Activated CD4-positive, alpha-beta memory T cell treated with anti-CD3 and anti-CD28 coated beads for 36 hours (primary cell): ENCODE data around the gene GRHL1. TPM values are rescaled to one million over a fixed set of nuclear protein-coding genes. Genes with fewer than 3 reads are reported as not detected.
"Not testable (repeated sequence)": the region's sequence is repeated elsewhere in the genome, so short reads cannot be mapped to it uniquely, and the experiment has no call there.

ENCODE experiments used
- CTCF ChIA-PET: fragments of 350-600 bp; sonication (Branson Sonifier 250); formaldehyde crosslinking; loops from one replicate; lab custom pipeline; 2021; ENCODE audit warnings: antibody characterized with exemption, inconsistent platforms; lab: Charles Lee
- POLR2A ChIA-PET: fragments of 350-600 bp; sonication (Branson Sonifier 250); formaldehyde crosslinking; loops from one replicate; lab custom pipeline; 2021; ENCODE audit warnings: antibody characterized with exemption; lab: Charles Lee
- DNase-seq: peaks from one replicate; pipeline ENCODE4 v3.0.0-alpha.2; 2020
- H3K27ac Mint-ChIP-seq: one replicate; pipeline ENCODE4 v1.8.0; 2021; ENCODE audit warnings: mixed read lengths
- H3K27me3 Mint-ChIP-seq: one replicate; pipeline ENCODE4 v1.8.0; 2021; ENCODE audit warnings: mixed read lengths
- H3K36me3 Mint-ChIP-seq: one replicate; pipeline ENCODE4 v1.8.0; 2021; ENCODE audit warnings: mixed read lengths
- H3K4me1 Mint-ChIP-seq: one replicate; pipeline ENCODE4 v1.8.0; 2021; ENCODE audit warnings: low read depth, mixed read lengths
- H3K4me3 Mint-ChIP-seq: one replicate; pipeline ENCODE4 v1.8.0; 2021; ENCODE audit warnings: mild to moderate bottlenecking, mixed read lengths
- H3K9me3 Mint-ChIP-seq: one replicate; pipeline ENCODE4 v1.8.0; 2021; ENCODE audit warnings: mixed read lengths
- intact Hi-C: fragments of 100-400 bp; cut with micrococcal nuclease; formaldehyde crosslinking; loops from one replicate; pipeline ENCODE4 v1.15.1; 2023
- total RNA-seq, 2 experiments: library from RNA; stranded (reverse); gene quantifications; one replicate each; pipeline ENCODE4 v1.2.3, GENCODE V29; 2021

Gene GRHL1, protein sequence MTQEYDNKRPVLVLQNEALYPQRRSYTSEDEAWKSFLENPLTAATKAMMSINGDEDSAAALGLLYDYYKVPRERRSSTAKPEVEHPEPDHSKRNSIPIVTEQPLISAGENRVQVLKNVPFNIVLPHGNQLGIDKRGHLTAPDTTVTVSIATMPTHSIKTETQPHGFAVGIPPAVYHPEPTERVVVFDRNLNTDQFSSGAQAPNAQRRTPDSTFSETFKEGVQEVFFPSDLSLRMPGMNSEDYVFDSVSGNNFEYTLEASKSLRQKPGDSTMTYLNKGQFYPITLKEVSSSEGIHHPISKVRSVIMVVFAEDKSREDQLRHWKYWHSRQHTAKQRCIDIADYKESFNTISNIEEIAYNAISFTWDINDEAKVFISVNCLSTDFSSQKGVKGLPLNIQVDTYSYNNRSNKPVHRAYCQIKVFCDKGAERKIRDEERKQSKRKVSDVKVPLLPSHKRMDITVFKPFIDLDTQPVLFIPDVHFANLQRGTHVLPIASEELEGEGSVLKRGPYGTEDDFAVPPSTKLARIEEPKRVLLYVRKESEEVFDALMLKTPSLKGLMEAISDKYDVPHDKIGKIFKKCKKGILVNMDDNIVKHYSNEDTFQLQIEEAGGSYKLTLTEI
- total RNA-seq = 1 to 10 TPM in 1 of 2 experiments, under 1 TPM in 1; 1.00 to 1.1 TPM

DNA sequence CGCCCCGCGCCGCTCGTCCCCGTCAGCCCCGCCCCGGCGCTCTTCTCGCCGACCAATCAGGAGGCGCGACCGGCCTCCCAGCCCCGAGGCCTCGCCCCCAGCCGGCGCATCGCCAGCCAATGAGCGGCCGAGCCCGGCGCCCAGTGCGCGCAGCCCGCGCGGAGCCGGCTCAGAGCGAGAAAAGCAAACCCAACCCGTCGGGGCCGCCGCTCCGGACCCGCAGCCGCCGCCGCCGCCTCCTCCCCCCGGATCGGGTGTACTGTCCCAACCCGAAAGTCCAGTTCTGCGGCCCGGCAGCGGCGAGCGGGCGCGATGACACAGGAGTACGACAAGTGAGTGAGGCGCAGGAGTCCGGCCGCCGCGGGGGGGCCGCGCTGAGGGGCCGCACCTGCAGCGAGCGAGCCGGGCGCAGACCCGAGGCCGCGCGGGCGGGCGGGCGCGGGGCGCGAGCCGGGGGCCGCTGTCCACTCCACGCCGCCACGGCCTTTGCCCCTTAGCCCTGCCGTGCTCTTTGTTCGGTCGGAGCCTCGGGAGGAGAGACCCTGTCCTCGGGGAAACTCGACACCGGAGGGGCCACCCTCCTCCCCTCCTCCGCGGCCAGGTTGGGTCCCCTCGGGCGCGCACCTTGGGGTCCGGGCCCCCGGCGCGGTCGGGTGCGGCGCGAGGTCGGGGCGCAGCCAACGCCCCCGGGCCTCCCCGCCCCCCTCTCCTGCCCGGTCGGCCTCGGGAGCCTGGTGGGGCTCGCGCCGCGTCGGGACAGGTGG lies at the start of gene GRHL1:
Gene GRHL1, plus strand, starts transcription at position 172 of the 764 bp plus-strand sequence. Its CDS starts 141 bp downstream, at position 313.
- DNase-seq = peak; percentile 93
- POLR2A ChIA-PET = interaction anchor here (0.6 kb wide), 1 partner anchor 13 kb away, joined by 3 read pairs; no protein-coding TSS in a partner anchor
- CTCF ChIA-PET = interaction anchor here (1.8 kb wide), 1 partner anchor 33 kb away, joined by 9 read pairs; no protein-coding TSS in a partner anchor
- Mint-ChIP-seq H3K27me3 (peaks cover 29% of the 10 kb centered on the region), H3K9me3 (no peaks in the 10 kb centered on the region), H3K4me3 (peak within 1 kb of the TSS; percentile 74), H3K4me1 (peaks cover 5% of the 10 kb centered on the region), H3K27ac (no peak within 1 kb of the TSS), H3K36me3 (no peaks in the 10 kb centered on the region)
- intact Hi-C loops = loop anchor here (1.0 to 5.0 kb wide), 3 partner anchors 93 to 139 kb away; no protein-coding TSS in a partner anchor

DNA sequence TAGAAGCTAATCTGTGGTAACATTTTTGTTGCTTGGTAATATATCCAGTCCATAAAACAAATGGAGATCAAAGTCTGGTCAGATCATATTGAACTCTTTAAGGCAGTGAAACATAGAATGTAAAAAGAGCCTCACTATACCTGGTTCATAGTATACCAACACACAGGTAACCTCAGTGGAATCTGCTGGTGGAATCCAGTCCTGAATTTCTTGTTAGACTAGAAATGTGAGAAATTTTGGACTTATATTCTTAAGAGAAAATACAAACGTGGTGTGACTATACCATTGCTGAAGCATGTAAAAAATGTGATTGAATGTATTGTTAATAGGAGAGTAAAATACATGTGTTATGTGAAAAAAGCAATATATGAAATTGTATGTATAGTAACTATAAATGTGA lies 46.1 kb upstream of the GRHL1 start:
- no peaks in the 10 kb centered on the region for H3K4me1 Mint-ChIP-seq
- no peak overlapping the region for H3K27ac Mint-ChIP-seq
- no peaks in the 10 kb centered on the region for H3K9me3 Mint-ChIP-seq
- ChIA-PET CTCF (no interaction called here), POLR2A (no interaction called here)
- H3K4me3 Mint-ChIP-seq = no peak overlapping the region
- intact Hi-C loops = no loop called here
- no peak for DNase-seq
- H3K36me3 Mint-ChIP-seq = peaks cover 2% of the 10 kb centered on the region
- no peaks in the 10 kb centered on the region for H3K27me3 Mint-ChIP-seq

DNA sequence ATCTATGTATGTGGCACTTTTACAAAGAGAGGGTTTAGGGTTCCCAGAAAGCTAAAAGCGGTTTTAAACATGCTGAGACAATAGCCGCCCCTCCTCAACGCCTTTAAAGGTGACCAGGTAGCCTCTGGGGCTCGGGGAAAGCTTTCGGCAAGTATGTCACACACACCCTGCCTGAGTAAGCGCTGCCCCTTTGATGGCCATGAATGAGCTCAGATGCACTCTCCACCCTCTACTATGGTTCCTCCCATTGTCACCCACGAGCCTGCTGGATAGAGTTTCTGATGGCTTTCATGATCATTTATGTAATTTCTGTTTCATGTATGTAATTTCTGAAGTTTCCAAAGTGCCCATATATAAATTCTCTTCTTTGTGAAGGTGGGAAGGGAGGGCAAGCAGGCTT lies 44.1 kb upstream of the GRHL1 start:
- CTCF ChIA-PET = interaction anchor here (1.2 kb wide), 1 partner anchor 94 kb away, joined by 4 read pairs; no protein-coding TSS in a partner anchor

DNA sequence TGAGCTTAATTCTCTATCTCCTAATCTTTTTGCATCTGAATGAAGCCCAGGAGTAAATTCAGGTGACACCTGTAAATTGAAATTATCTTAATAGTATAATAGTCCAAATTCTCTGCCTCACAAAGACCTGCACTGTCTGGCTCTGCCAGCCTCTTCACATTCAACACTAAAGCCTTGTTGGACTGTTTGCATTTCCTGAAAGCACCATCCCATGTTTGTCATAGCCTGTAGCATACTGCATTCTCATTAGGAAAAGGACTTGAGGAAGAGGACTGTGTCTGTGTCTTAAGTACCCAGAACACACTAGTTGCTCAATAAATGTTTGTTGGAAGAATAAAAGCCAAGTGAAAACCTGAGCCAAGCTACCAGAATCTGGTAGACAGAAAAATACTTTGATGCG lies 42.9 kb upstream of the GRHL1 start:
- Mint-ChIP-seq H3K9me3 (no peaks in the 10 kb centered on the region), H3K27me3 (no peaks in the 10 kb centered on the region), H3K27ac (no peak overlapping the region), H3K36me3 (peaks cover 7% of the 10 kb centered on the region), H3K4me1 (no peaks in the 10 kb centered on the region), H3K4me3 (no peak overlapping the region)
- CTCF ChIA-PET = no interaction called here
- intact Hi-C loops = no loop called here
- POLR2A ChIA-PET = no interaction called here
- DNase-seq = no peak

More for the DNA sequence above, 44.1 kb upstream of the GRHL1 start:
- Mint-ChIP-seq H3K36me3 (peaks cover 4% of the 10 kb centered on the region), H3K4me3 (no peak overlapping the region), H3K4me1 (no peaks in the 10 kb centered on the region), H3K9me3 (no peaks in the 10 kb centered on the region), H3K27me3 (no peaks in the 10 kb centered on the region), H3K27ac (no peak overlapping the region)
- intact Hi-C loops = no loop called here
- POLR2A ChIA-PET = no interaction called here
- DNase-seq = no peak

DNA sequence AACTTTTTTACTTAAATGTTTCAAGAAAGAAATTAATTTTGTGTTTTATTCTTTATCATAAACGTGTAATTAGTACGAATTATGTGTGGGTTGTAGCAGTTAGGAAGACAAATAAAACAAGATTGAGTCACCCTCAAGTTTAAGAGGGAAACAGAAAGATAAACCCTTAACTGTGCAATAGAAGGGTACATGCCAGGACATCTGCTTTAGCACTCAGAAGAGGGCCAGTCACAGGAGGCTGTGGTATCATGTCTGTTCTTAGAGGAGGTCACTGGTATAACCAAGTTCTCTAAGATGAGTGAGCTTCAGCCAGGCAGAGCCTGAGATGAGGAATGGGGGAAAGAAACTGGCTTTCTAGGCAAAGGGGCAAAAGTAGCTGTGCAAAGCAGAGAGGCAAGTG lies 42.4 kb upstream of the GRHL1 start:
- Mint-ChIP-seq H3K27ac (no peak overlapping the region), H3K9me3 (no peaks in the 10 kb centered on the region), H3K36me3 (peaks cover 11% of the 10 kb centered on the region), H3K4me3 (no peak overlapping the region), H3K27me3 (no peaks in the 10 kb centered on the region), H3K4me1 (peaks cover 2% of the 10 kb centered on the region)
- CTCF ChIA-PET = interaction anchor here (1.2 to 1.4 kb wide), 2 partner anchors 10 to 75 kb away, joined by 3 to 4 read pairs; no protein-coding TSS in a partner anchor
- POLR2A ChIA-PET = no interaction called here
- no peak for DNase-seq
- intact Hi-C loops = no loop called here

DNA sequence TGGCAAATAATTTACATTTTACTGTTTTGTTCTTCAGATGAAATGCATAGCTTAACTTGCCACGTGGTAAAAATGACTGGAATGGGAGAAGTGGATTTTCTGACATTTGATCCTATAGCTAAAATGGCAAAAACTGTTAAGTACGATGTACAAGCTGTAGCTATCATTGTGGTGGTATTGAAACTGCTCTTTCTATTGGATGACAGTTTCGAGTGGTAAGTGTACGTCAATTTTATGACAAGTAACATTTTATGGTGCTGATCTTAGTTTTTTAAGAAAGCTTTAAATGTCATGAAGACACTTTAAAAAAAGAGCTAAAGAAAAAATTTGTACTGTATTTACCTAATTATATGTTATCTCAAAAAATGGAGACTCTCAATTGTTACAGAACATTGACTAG lies 40.8 kb upstream of the GRHL1 start:
- peaks cover 10% of the 10 kb centered on the region for H3K4me1 Mint-ChIP-seq

DNA sequence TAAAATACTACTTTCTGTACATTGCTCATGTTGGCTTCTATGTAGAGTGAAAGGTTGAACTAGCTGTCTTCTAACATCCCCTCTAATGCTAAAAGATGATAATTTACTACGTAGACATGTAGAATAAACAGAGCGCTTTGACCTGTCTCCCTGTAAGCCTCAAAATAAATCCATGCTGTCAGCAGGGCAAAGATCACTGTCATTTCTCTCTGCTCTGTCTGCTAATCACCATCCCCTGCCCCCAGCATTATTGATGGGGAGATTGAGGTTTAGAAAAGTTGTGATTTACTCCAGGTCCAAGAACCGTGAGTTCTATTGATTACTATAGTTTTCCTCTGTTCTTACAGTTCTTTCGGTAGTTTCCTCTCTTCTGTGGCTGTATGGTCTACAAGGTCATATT lies 39.0 kb upstream of the GRHL1 start:
- Mint-ChIP-seq H3K36me3 (peaks cover 18% of the 10 kb centered on the region), H3K4me1 (peaks cover 10% of the 10 kb centered on the region), H3K27ac (no peak overlapping the region), H3K4me3 (no peak overlapping the region), H3K27me3 (no peaks in the 10 kb centered on the region), H3K9me3 (no peaks in the 10 kb centered on the region)
- no peak for DNase-seq
- intact Hi-C loops = no loop called here
- ChIA-PET POLR2A (no interaction called here), CTCF (no interaction called here)

More for the DNA sequence above, 40.8 kb upstream of the GRHL1 start:
- Mint-ChIP-seq H3K27me3 (no peaks in the 10 kb centered on the region), H3K36me3 (peaks cover 14% of the 10 kb centered on the region), H3K9me3 (no peaks in the 10 kb centered on the region), H3K27ac (no peak overlapping the region), H3K4me3 (no peak overlapping the region)
- DNase-seq = no peak
- POLR2A ChIA-PET = no interaction called here
- intact Hi-C loops = no loop called here
- CTCF ChIA-PET = interaction anchor here (1.4 kb wide), 1 partner anchor 74 kb away, joined by 4 read pairs; no protein-coding TSS in a partner anchor

DNA sequence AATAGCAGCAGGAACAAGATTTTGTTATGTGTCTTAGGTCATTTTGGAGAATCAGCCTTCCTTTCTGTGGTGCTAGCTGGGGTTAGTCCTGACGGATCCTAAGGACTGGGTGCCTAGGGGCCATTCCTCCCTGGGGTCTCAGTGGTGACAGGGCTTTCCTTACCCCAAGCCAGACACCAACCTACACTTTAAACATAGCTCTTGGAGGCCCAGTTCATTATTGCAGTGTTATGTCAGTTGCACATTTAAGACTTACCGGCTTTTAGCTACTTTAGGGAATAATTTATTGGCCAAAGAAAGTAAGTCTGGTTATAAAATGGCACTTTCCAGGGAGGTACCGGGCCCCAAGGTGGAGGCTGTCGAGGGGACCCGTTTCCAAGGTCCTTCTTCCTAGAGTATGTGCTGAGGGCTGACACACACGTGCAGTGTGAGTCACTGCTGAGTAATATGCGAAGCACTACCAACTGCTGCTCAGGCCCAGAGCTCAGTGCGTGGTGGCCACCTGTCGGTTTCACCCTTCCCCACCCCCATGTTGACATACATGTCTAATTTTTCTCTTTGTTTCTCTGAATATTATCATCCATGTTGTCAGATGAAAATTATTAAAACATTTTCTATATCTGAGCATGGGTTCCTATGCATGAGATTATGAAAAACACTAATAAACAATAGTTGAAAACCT lies 37.0 kb upstream of the GRHL1 start:
- POLR2A ChIA-PET = interaction anchor here (1.5 kb wide), 1 partner anchor 72 kb away, joined by 5 read pairs; the partner anchor contains the start of gene TAF1B
- Mint-ChIP-seq H3K9me3 (no peaks in the 10 kb centered on the region), H3K27me3 (no peaks in the 10 kb centered on the region), H3K36me3 (peaks cover 18% of the 10 kb centered on the region), H3K4me1 (peaks cover 10% of the 10 kb centered on the region), H3K4me3 (no peak overlapping the region), H3K27ac (no peak overlapping the region)
- intact Hi-C loops = loop anchor here (1.0 to 2.0 kb wide), 2 partner anchors 71 to 100 kb away; partner anchors contain the start of gene TAF1B
- DNase-seq = peak; percentile 83
- CTCF ChIA-PET = interaction anchor here (0.8 to 3.7 kb wide), 11 partner anchors 11 to 144 kb away, joined by 3 to 49 read pairs (median 5); partner anchors contain the start of gene TAF1B

DNA sequence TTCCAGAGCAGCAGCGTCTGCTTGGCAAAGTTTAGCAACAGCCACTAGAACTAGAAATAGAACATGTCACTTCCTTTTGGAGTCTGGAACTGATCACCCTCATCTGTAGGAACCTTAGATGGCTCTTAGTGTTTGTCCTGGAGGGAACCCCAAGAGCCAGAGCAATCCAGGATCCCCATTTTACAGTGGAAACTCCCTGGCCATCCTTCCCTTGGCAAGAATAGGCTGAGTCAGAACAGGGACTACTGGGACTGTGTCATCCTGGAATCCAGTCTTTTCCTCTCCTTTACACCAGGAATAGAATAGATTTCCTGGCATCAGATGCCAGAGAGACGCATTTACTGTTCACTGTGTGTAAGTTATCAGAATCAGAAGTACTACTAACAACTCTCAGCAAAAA lies 33.2 kb upstream of the GRHL1 start:
- no peak overlapping the region for H3K27ac Mint-ChIP-seq
- H3K9me3 Mint-ChIP-seq = no peaks in the 10 kb centered on the region
- no peaks in the 10 kb centered on the region for H3K27me3 Mint-ChIP-seq
- POLR2A ChIA-PET = no interaction called here
- H3K4me1 Mint-ChIP-seq = peaks cover 10% of the 10 kb centered on the region
- DNase-seq = no peak
- peaks cover 21% of the 10 kb centered on the region for H3K36me3 Mint-ChIP-seq
- CTCF ChIA-PET = interaction anchor here (0.9 kb wide), 1 partner anchor 105 kb away, joined by 4 read pairs; no protein-coding TSS in a partner anchor
- no peak overlapping the region for H3K4me3 Mint-ChIP-seq
- intact Hi-C loops = no loop called here

DNA sequence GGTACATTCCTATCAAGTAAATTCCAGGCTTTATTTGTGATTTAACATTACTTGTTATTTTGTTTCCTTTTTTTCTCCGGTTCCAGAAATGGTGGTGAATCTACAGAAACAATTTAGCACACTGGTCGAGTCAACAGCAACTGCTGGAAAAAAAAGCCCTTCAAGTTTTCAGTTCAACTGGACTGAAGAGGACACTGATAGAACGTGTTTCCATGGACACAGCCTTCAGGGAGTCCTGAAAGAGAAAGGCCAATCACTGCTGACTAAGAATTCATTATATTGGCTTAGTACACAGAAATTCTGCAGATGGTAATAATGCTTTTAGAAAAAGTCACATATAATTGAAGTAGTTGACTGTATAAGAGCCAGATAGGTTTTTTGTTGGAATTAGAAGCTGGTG lies 32.0 kb upstream of the GRHL1 start:
- H3K27me3 Mint-ChIP-seq = no peaks in the 10 kb centered on the region

DNA sequence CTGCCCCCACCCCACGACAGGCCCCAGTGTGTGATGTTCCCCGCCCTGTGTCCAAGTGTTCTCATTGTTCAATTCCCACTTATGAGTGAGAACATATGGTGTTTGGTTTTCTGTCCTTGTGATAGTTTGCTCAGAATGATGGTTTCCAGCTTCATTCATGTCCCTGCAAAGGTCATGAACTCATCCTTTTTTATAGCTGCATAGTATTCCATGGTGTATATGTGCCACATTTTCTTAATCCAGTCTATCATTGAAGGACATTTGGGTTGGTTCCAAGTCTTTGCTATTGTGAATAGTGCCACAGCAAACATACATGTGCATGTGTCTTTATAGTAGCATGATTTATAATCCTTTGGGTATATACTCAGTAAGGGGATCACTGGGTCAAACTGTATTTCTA lies 24.5 kb upstream of the GRHL1 start:
- peaks cover 46% of the 10 kb centered on the region for H3K36me3 Mint-ChIP-seq
- H3K4me3 Mint-ChIP-seq, H3K27ac Mint-ChIP-seq, POLR2A ChIA-PET, H3K4me1 Mint-ChIP-seq, intact Hi-C loops, DNase-seq, H3K27me3 Mint-ChIP-seq, H3K9me3 Mint-ChIP-seq, CTCF ChIA-PET: not testable (repeated sequence)

More for the DNA sequence above, 32.0 kb upstream of the GRHL1 start:
- Mint-ChIP-seq H3K4me1 (peaks cover 4% of the 10 kb centered on the region), H3K36me3 (peaks cover 14% of the 10 kb centered on the region), H3K9me3 (no peaks in the 10 kb centered on the region), H3K4me3 (no peak overlapping the region), H3K27ac (no peak overlapping the region)
- ChIA-PET CTCF (interaction anchor here (0.7 kb wide), 1 partner anchor 119 kb away, joined by 3 read pairs; no protein-coding TSS in a partner anchor), POLR2A (no interaction called here)
- no peak for DNase-seq
- intact Hi-C loops = no loop called here
